ENCODE results near the gene FOXL1. TPM values are rescaled to one million over a fixed set of nuclear protein-coding genes. Genes with fewer than 3 reads are reported as not detected.

The FOXL1 gene
- total RNA-seq, 2 experiments from 2014 or later = not detected

DNA sequence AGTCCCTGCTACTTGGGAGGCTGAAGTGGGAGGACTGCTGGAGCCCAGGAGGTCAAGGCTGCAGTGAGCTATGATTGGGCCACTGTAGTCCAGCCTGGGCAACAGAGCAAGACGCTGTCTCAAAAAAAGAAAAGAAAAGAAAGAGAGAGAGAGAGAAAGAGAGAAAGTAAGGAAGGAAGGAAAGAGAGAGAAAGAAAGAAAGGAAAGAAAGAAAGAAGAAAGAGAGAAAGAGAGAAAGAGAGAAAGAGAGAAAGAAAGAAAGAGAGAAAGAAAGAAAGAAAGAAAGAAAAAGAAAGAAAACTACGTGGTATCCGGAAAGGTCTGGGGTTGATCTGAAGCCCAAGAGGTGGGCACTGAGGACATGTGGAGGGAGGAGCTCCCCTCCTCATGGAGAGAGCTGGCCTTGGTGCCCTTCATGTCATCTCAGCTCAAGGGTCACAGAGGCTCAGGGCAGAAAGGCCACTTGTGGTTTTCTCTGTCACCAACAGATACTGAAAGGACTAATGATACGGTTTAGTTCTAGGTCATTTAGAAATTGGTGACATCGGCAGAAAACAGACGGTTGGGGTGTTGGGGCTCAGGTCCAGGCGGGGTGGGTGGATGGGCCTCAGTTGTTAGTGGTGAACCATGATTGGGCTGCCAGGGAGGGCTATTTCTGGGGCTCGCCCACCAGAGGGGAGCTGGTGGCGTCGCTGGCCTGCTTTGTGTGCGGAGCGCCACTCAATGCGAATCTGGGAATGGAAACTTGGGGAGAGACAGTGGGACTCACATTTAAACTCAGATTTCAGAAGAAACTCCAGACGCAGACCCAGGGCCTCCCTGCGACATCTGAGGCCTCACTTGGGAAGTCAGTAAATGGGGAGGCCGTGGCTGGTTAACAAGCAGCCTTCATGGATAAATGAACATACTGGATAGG lies 44.6 kb downstream of the FOXL1 start:
- DNase-seq (no peak), ATAC-seq (ENCODE audit: poor library complexity) (no peak)
- Histone ChIP-seq H3K27me3 (ENCODE audit: control insufficient read depth in 1 of 2, insufficient read depth in 2 of 2, low read length in 2 of 2) (no peaks in the 10 kb centered on the region), H3K27ac (ENCODE audit: low read depth in 1 of 2, low read length in 2 of 2) (no peak overlapping the region), H3K4me1 (ENCODE audit: insufficient read depth, low read length) (no peaks in the 10 kb centered on the region), H3K9me3 (ENCODE audit: control insufficient read depth in 1 of 2, insufficient read depth in 1 of 2, low read length in 2 of 2) (peaks cover 0 to 9% of the 10 kb centered on the region in 2 experiments), H3K4me3 (ENCODE audit: low read length) (no peak overlapping the region), H3K36me3 (ENCODE audit: insufficient read depth, low read length) (no peaks in the 10 kb centered on the region)
- ChIA-PET CTCF (no interaction called here), POLR2A (no interaction called here)
- no peak overlapping the region for H3K4me3 Mint-ChIP-seq
- TF ChIP-seq, protein P1, sequence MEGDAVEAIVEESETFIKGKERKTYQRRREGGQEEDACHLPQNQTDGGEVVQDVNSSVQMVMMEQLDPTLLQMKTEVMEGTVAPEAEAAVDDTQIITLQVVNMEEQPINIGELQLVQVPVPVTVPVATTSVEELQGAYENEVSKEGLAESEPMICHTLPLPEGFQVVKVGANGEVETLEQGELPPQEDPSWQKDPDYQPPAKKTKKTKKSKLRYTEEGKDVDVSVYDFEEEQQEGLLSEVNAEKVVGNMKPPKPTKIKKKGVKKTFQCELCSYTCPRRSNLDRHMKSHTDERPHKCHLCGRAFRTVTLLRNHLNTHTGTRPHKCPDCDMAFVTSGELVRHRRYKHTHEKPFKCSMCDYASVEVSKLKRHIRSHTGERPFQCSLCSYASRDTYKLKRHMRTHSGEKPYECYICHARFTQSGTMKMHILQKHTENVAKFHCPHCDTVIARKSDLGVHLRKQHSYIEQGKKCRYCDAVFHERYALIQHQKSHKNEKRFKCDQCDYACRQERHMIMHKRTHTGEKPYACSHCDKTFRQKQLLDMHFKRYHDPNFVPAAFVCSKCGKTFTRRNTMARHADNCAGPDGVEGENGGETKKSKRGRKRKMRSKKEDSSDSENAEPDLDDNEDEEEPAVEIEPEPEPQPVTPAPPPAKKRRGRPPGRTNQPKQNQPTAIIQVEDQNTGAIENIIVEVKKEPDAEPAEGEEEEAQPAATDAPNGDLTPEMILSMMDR (IDR thresholded peaks at IDR 0.05) = no peak
- no peaks in the 10 kb centered on the region for H3K36me3 Mint-ChIP-seq (ENCODE audit: low read depth)
- H3K4me1 Mint-ChIP-seq (ENCODE audit: low read depth) = no peaks in the 10 kb centered on the region
- intact Hi-C loops (cut with DNase I, micrococcal nuclease) = no loop called here
- H3K27me3 Mint-ChIP-seq = peaks cover 9% of the 10 kb centered on the region
- no peak overlapping the region for H3K27ac Mint-ChIP-seq
- H3K9me3 Mint-ChIP-seq = no peaks in the 10 kb centered on the region

DNA sequence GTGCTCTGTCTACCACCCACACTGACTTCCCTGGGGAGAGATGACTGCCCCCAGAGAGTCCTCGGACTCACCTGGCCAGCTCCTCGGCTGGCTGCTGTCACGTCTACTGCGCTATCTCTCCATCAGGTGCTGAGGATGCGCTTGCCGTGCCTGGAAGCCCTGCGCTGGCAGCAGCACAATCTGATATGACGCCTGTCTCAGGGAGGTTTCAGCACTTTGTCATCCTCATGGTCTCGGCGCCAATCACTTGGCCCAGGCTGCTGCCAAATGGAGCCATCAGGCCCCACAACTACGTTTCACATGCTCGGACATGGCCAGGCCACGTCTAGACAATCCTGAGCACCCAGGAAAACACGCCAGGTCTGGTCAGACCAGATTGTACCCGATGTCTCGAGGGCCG lies 46.7 kb downstream of the FOXL1 start:
- Histone ChIP-seq H3K9me3 (ENCODE audit: control insufficient read depth in 1 of 2, insufficient read depth in 1 of 2, low read length in 2 of 2) (no peaks in the 10 kb centered on the region), H3K4me1 (ENCODE audit: insufficient read depth, low read length) (no peaks in the 10 kb centered on the region), H3K27me3 (ENCODE audit: control insufficient read depth in 1 of 2, insufficient read depth in 2 of 2, low read length in 2 of 2) (no peaks in the 10 kb centered on the region), H3K36me3 (ENCODE audit: insufficient read depth, low read length) (no peaks in the 10 kb centered on the region), H3K27ac (ENCODE audit: low read depth in 1 of 2, low read length in 2 of 2) (no peak overlapping the region), H3K4me3 (ENCODE audit: low read length) (no peak overlapping the region)
- POLR2A ChIA-PET = no interaction called here
- peaks cover 9% of the 10 kb centered on the region for H3K27me3 Mint-ChIP-seq
- TF ChIP-seq, protein P1 (IDR thresholded peaks at IDR 0.05) = no peak
- H3K4me3 Mint-ChIP-seq = no peak overlapping the region
- no peaks in the 10 kb centered on the region for H3K36me3 Mint-ChIP-seq (ENCODE audit: low read depth)
- H3K4me1 Mint-ChIP-seq (ENCODE audit: low read depth) = no peaks in the 10 kb centered on the region
- no peak for ATAC-seq (ENCODE audit: poor library complexity)
- CTCF ChIA-PET = no interaction called here
- H3K27ac Mint-ChIP-seq = no peak overlapping the region
- intact Hi-C loops (cut with DNase I, micrococcal nuclease) = no loop called here
- H3K9me3 Mint-ChIP-seq = no peaks in the 10 kb centered on the region
- DNase-seq = no peak

DNA sequence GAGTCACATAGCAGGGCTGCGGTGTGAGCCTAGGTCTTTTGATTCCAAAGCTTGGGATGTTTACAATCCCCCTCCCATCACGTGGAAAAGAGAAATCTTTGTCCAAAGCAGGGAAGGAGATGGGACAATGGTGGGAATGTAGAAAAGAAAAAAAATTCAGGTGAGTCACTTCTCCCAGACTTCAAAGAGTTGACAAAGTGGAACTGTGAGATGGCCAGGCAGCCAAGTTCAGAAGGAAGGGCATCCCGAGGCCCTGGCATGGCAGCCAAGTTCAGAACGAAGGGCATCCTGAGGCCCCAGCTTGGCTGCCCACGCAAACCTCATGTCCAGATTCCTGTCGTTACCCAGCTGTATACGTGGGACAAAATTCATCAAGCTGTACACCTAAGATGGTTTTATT lies 47.5 kb downstream of the FOXL1 start:
- no peaks in the 10 kb centered on the region for H3K9me3 ChIP-seq (ENCODE audit: control insufficient read depth in 1 of 2, insufficient read depth in 1 of 2, low read length in 2 of 2)
- H3K9me3 Mint-ChIP-seq = no peaks in the 10 kb centered on the region
- no peak overlapping the region for H3K4me3 Mint-ChIP-seq
- no peaks in the 10 kb centered on the region for H3K36me3 ChIP-seq (ENCODE audit: insufficient read depth, low read length)
- DNase-seq (no peak), ATAC-seq (ENCODE audit: poor library complexity) (no peak)
- no peaks in the 10 kb centered on the region for H3K27me3 ChIP-seq (ENCODE audit: control insufficient read depth in 1 of 2, insufficient read depth in 2 of 2, low read length in 2 of 2)
- CTCF ChIA-PET = no interaction called here
- no peak overlapping the region for H3K4me3 ChIP-seq (ENCODE audit: low read length)
- TF ChIP-seq, protein P1 (IDR thresholded peaks at IDR 0.05) = no peak
- H3K36me3 Mint-ChIP-seq (ENCODE audit: low read depth) = no peaks in the 10 kb centered on the region
- no peaks in the 10 kb centered on the region for H3K4me1 Mint-ChIP-seq (ENCODE audit: low read depth)
- H3K27me3 Mint-ChIP-seq = peaks cover 9% of the 10 kb centered on the region
- POLR2A ChIA-PET = no interaction called here
- intact Hi-C loops (cut with DNase I, micrococcal nuclease) = no loop called here
- no peak overlapping the region for H3K27ac ChIP-seq (ENCODE audit: low read depth in 1 of 2, low read length in 2 of 2)
- H3K27ac Mint-ChIP-seq = no peak overlapping the region
- no peaks in the 10 kb centered on the region for H3K4me1 ChIP-seq (ENCODE audit: insufficient read depth, low read length)
